Duodenal mucosa (tissue), 2 donors: Measurements from ENCODE around the gene RSAD1.

ENCODE experiments used
- H3K27ac ChIP-seq: one replicate; pipeline ENCODE4 v1.7.0; 2013; ENCODE audit warnings: low read depth, low read length
- H3K27me3 ChIP-seq, 2 donors: one replicate each; pipeline ENCODE4 v1.7.0; 2013; ENCODE audit warnings: low read length in 2 of 2, control low read depth in 1 of 2; ENCODE audit not compliant: insufficient read depth in 2 of 2, control insufficient read depth in 1 of 2
- H3K36me3 ChIP-seq, 2 donors: one replicate each; pipeline ENCODE4 v1.7.0; 2013; ENCODE audit warnings: low read length in 2 of 2, control low read depth in 1 of 2; ENCODE audit not compliant: insufficient read depth in 2 of 2, control insufficient read depth in 1 of 2
- H3K4me1 ChIP-seq, 2 donors: one replicate each; pipeline ENCODE4 v1.7.0; 2013; ENCODE audit warnings: low read length in 2 of 2, control low read depth in 1 of 2; ENCODE audit not compliant: insufficient read depth in 2 of 2, control insufficient read depth in 1 of 2
- H3K4me3 ChIP-seq, 2 donors: one replicate each; pipeline ENCODE4 v1.7.0; 2013; ENCODE audit warnings: low read length in 2 of 2, low read depth in 1 of 2
- H3K9ac ChIP-seq, 2 donors: one replicate each; pipeline ENCODE4 v1.7.0; 2013; ENCODE audit warnings: low read length in 2 of 2, low read depth in 1 of 2
- H3K9me3 ChIP-seq, 2 donors: one replicate each; pipeline ENCODE4 v1.7.0; 2013; ENCODE audit warnings: low read length in 2 of 2, control low read depth in 1 of 2; ENCODE audit not compliant: control insufficient read depth in 1 of 2

The RSAD1 gene

DNA sequence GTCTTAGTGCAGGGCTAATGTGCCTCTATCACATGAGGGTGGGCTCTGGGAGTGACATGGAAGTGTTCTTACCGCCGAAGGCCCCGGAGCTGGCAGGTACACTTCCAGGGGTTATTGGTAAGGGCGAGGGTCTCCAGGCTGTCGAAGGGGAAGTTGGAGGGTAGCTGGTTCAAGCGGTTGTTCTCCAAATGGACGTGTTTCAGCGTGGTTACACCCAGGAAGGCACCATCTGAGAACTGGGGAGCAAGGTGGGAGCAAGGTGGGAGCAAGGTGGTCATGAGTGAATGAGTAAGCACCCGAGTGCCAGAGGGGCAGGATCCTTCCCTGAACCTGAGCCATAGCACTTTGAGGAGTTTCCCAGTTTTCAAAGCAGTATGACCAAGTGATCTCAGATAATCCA lies 13.0 kb upstream of the RSAD1 start:
- Histone ChIP-seq H3K4me1 (peaks cover 30% of the 10 kb centered on the region in 2 donors), H3K9ac (no peak overlapping the region), H3K9me3 (no peaks in the 10 kb centered on the region), H3K27me3 (peaks cover 7 to 9% of the 10 kb centered on the region in 2 donors), H3K27ac (no peak overlapping the region), H3K36me3 (peaks cover 0 to 13% of the 10 kb centered on the region in 2 donors), H3K4me3 (no peak overlapping the region)

DNA sequence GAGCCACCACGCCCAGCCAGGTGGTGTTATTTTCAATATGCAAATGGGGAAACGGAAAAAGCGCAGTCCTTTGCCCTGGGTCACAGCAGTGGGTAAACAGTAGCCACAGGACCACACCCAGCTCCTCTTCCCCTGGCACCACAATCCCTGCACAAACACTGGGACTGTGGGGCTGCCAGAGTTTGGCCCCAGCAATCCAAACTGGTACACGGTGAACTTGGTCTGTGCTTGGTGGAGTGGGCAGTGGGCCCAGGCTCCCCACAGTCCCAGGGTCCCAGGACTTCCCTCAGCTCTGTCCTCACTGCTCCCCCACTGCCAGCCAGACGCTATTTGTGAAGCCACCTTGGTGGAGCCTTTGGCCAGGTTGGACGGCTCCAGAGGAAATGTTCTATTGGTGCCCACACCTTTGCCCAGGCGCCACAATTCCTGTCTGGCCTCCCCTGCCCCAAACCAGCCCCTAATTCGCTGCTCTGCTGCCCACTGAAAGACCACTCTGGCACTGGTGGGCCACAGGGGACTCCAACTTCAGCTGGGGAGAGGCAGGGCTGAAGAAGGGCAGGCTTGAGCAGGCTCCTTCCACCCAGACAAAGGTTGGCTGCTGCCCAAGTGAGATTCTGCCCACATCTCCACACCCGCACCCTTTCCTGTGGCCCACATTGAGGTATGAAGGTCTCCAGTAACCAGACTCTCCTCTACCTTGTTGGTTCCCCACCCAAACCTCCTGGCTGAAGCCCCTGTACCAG lies 12.1 kb upstream of the RSAD1 start:
- no peaks in the 10 kb centered on the region for H3K9me3 ChIP-seq
- H3K27me3 ChIP-seq = peaks cover 7 to 9% of the 10 kb centered on the region in 2 donors
- no peak overlapping the region for H3K27ac ChIP-seq
- H3K9ac ChIP-seq = no peak overlapping the region
- peaks cover 30 to 32% of the 10 kb centered on the region in 2 donors for H3K4me1 ChIP-seq
- H3K36me3 ChIP-seq = peaks cover 5 to 20% of the 10 kb centered on the region in 2 donors
- peak overlapping the region in 1 of 2 donors; percentile 21 for H3K4me3 ChIP-seq

DNA sequence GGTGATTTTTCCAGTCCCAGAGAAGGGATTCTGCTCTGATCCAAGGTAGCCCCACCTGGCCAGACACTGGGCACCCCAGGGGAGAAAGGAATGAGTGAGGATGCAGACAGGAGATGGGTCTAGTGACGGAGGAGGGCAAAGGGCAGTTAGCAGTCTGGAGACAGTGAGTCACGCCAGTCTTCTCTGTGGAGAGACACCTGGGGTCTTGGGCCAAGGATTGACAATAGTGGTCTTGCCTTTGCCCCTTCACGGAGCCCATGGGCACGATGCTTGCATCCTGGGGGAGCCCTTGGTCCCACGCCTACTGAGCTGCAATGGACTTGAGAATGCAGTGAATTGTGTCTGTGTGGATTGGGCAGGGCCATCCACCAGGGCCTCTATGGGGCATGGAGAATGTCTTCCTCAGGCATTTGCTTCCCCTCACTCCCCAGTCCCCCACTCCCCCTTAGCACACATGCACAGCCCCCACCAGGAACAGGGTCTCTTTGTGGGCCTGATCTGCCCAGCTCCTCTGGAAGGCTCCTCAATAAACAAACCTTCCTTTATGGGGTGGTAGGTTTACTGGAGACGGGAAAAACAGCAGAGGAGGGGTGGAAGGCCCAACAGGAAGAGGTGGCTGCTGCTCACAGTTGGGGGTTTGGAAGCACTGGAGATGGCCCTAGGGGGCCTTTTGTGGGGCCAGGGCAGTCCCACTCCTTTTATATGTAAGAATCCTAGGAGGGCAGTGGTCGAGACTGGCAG lies 11.4 kb upstream of the RSAD1 start:
- Histone ChIP-seq H3K4me3 (no peak overlapping the region), H3K9me3 (no peaks in the 10 kb centered on the region), H3K27me3 (peaks cover 7 to 9% of the 10 kb centered on the region in 2 donors), H3K4me1 (peaks cover 30 to 32% of the 10 kb centered on the region in 2 donors), H3K36me3 (peaks cover 8 to 27% of the 10 kb centered on the region in 2 donors), H3K9ac (no peak overlapping the region), H3K27ac (no peak overlapping the region)

DNA sequence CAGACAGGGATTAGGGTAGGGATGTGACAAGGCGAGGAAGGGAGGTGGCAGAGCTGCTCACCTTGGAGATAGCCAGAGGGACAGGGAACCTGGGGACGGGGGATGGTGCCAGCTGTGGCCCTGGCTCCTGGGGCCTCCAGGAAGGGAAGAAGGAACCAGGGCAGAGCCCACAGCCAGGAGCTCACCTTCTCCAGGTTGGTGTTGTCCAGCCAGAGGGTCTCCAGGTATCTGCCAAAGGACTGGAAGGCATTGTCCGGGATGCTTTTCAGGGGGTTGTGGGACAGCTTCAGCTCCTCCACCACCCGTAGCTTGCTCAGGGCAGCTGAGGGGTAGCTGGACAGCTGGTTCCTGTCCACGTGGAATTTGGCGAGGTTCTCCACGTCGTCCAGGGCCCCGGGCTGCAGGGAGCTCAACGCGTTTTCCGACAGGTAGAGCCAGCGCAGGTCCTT lies 10.8 kb upstream of the RSAD1 start:
- H3K9ac ChIP-seq = no peak overlapping the region
- H3K36me3 ChIP-seq = peaks cover 11 to 27% of the 10 kb centered on the region in 2 donors
- H3K9me3 ChIP-seq = no peaks in the 10 kb centered on the region
- peak overlapping the region in 1 of 2 donors; percentile 22 for H3K4me3 ChIP-seq
- H3K27ac ChIP-seq = no peak overlapping the region
- peaks cover 30 to 32% of the 10 kb centered on the region in 2 donors for H3K4me1 ChIP-seq
- H3K27me3 ChIP-seq = peaks cover 7 to 9% of the 10 kb centered on the region in 2 donors

DNA sequence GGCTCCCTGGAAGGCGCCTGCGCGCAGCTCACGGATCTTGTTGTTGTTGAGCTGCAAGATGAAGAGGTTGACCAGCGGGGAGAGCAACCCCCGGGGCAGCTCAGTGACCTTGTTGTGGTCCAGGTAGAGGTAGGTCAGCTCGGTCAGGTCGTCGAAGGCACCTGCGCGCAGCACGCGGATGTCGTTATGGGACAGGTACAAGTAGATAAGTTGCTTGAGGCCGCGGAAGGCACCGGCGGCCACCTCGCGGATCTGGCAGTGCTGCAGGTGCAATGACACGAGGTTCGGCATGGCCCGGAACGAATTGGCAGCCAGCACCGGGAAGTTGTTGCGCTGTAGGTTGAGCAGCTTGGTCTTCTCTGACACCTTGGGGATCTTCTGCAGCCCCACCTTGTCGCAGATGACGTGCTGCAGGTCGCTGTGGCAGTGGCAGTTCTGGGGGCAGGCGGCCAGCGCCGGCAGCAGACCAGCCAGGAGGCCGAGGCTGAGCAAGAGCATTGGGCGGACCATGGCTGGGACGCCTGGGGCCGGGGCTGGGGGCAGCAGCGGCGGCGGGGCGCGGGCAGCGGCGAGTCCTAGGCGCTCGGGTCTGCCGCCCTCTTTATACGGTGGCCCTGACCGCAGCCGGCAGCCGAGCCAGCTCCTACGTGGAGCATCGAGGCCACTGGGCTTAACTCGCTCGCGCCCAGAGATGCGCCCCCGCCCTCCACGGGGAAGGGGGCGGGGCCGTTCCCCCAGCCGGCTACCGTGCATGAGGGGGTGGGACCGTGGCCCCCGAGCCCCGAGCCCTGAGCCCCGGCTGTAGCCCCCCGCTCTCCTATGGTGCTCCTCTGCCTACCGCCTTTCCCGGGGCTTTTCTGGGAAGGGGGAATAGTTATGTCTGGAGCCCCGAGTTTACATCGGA lies 10.1 kb upstream of the RSAD1 start, which contains the start of gene CHAD:
Gene CHAD (minus strand): TSS at position 577 of the 904 bp plus-strand sequence. CDS start 67 bp downstream, at position 510.
- H3K36me3 ChIP-seq = peaks cover 11 to 20% of the 10 kb centered on the region in 2 donors
- H3K4me1 ChIP-seq = peaks cover 30 to 32% of the 10 kb centered on the region in 2 donors
- H3K27me3 ChIP-seq = peaks cover 7 to 9% of the 10 kb centered on the region in 2 donors
- H3K9me3 ChIP-seq = no peaks in the 10 kb centered on the region
- H3K4me3 ChIP-seq = peak within 1 kb of the TSS; percentile 22 to 48
- no peak within 1 kb of the TSS for H3K9ac ChIP-seq
- no peak within 1 kb of the TSS for H3K27ac ChIP-seq

DNA sequence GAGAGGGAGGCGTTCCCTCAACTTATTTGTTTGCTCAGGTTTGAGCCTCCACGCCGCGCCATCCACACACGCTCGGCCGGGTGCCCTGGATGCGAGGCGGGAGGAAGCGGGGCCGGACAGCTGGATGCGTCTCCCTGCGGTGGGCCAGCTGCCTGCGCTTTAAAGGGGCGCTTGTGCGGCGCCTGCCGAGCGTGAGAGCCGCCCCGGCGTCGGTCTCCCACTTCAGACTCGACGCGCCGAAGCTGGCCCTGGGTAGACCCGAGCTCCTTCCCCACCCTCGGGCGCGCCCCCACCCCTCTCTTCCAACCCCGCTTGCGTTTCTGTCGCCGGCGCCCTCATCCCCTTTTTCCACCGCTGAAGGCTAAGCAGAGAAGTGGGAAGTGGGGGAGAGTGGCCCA lies 9.5 kb upstream of the RSAD1 start:
- peaks cover 30 to 32% of the 10 kb centered on the region in 2 donors for H3K4me1 ChIP-seq
- peak overlapping the region; percentile 22 to 48 for H3K4me3 ChIP-seq
- no peaks in the 10 kb centered on the region for H3K9me3 ChIP-seq
- H3K9ac ChIP-seq = no peak overlapping the region
- peaks cover 7 to 9% of the 10 kb centered on the region in 2 donors for H3K27me3 ChIP-seq
- H3K27ac ChIP-seq = no peak overlapping the region
- H3K36me3 ChIP-seq = peaks cover 11 to 25% of the 10 kb centered on the region in 2 donors

DNA sequence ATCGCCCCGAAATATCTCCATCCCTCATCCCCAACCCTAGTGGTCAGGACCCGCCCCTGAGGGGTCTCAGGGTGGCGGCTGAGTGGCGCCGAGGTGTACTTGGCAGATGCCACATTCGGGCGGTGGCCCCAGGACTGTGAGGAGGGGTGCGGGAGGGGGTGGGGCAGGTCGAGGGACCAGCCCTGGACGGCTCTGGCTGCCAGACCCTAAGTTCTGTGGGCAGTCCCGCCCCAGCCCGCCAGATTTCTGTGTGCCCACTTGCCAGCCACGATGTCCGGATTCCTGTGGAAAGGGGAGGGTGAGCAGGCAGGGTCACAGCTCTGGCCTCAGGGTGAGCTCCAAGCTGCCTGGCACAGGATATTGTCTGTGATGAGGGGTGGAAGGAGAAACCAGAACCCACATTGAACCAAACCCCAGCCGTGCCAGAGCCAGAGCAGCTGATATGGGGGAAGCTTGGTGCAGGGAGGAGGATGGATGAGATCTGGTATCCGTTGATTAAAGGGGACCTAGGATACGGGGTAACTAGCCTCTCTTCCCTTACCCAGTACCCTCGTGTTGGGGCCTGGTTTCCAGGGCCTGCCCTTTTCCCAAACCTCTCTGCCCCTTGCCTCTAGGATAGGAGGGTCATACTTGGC lies 8.9 kb upstream of the RSAD1 start:
- H3K36me3 ChIP-seq = peaks cover 11 to 25% of the 10 kb centered on the region in 2 donors
- H3K4me1 ChIP-seq = peaks cover 30 to 32% of the 10 kb centered on the region in 2 donors
- no peaks in the 10 kb centered on the region for H3K9me3 ChIP-seq
- peaks cover 7 to 9% of the 10 kb centered on the region in 2 donors for H3K27me3 ChIP-seq
- no peak overlapping the region for H3K27ac ChIP-seq
- H3K4me3 ChIP-seq = no peak overlapping the region
- no peak overlapping the region for H3K9ac ChIP-seq

DNA sequence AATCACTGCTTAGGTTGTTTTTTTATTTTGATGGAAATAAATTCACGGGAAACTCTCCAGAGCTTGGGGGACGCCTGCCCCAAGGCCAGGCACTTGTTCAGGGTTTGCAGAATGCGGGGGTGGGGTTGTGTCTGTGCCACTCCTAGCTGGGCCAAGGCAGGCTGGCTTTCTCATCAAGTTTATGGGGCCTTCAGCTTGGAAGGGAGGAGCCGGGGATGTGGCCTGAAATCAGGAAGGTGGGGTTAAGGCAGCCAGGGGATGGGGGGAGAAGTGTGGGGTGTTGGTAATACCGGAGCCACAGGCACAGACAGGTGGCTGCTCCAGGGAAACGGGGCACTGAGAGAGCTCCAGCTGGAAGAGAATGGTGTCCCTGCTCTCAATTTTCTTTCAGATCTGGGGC lies 8.2 kb upstream of the RSAD1 start:
- peaks cover 30 to 32% of the 10 kb centered on the region in 2 donors for H3K4me1 ChIP-seq
- H3K27ac ChIP-seq = no peak overlapping the region
- no peaks in the 10 kb centered on the region for H3K9me3 ChIP-seq
- peaks cover 7 to 9% of the 10 kb centered on the region in 2 donors for H3K27me3 ChIP-seq
- H3K4me3 ChIP-seq = no peak overlapping the region
- H3K9ac ChIP-seq = no peak overlapping the region
- H3K36me3 ChIP-seq = peaks cover 11 to 25% of the 10 kb centered on the region in 2 donors
